ENCODE data around the gene CCL26. TPM values are rescaled to one million over a fixed set of nuclear protein-coding genes. Genes with fewer than 3 reads are reported as not detected.
"Not testable (repeated sequence)": the region's sequence is repeated elsewhere in the genome, so short reads cannot be mapped to it uniquely, and the experiment has no call there.

CCL26 gene
- polyA plus RNA-seq, 3 donors: 0.23 to 10.6 (median 0.82) TPM

DNA sequence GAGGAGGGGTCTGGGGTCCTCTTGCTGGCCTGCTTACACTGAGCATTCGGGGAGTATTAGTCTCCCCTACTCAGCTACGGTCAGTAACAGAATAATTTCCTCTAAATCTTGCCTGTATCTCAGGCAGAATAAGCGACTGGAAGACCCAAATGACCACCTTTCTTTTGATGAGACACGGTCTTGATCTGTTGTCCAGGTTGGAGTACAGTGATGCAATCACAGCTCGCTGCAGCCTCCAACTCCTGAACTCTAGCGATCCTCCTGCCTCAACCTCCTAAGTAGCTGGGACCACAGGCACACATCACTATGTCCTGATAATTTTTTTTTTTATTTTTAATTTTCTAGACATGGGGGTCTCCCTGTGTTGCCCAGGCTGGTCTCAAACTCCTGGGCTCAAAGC, 24.4 kb upstream of the CCL26 start:
- H3K27ac ChIP-seq (ENCODE audit: low read depth, low read length): no peak overlapping the region
- 88 to 93% (median 89%) methylated on average over 6 of the region's 6 CpGs for WGBS, 3 donors

DNA sequence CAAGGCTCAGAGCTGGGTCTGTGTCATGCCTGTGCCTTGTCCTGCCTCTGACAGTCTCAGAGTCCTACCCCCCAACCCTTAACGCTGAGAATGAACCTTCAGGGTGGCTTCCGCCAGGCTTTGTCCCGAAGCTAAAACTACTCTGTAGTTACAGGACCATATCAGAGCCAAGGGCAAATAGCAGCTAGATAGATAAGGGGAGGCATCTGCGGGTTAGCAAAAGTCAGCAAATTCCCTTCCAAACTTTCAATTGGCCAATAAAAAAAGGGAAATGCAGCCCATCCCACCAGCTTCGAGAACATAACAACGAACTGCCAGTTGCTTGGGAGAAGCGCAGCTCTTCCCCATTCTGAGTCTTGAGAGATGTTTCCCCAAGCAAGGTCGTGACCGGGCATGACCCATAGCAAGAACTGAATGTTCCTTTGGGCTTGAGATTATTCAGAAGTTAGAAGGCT, 23.8 kb upstream of the CCL26 start:
- no peak overlapping the region for H3K27ac ChIP-seq (ENCODE audit: low read depth, low read length)
- 25 to 27% (median 27%) methylated on average over 9 of the region's 9 CpGs for WGBS, 3 donors

DNA sequence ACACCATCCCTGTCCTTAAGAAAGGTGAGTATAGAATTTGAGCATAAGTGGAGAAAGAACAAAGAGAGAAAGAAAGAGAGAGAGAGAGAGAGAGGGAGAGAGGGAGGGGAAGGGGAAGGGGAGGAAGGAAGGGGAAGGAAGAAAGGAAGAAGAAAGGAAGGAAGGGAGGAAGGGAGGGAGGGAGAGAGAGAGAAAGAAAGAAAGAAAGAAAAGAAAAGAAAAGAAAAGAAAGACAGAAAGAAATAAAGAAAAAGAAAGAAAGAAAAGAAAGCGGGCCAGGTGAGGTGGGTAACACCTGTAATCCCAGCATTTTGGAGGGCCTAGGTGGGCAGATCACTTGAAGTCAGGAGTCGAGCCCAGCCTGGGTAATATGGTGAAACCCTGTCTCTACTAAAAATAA, 21.7 kb upstream of the CCL26 start:
- no peak overlapping the region for H3K27ac ChIP-seq (ENCODE audit: low read depth, low read length)
- 92 to 98% (median 97%) methylated on average over 2 of the region's 2 CpGs for WGBS, 3 donors

DNA sequence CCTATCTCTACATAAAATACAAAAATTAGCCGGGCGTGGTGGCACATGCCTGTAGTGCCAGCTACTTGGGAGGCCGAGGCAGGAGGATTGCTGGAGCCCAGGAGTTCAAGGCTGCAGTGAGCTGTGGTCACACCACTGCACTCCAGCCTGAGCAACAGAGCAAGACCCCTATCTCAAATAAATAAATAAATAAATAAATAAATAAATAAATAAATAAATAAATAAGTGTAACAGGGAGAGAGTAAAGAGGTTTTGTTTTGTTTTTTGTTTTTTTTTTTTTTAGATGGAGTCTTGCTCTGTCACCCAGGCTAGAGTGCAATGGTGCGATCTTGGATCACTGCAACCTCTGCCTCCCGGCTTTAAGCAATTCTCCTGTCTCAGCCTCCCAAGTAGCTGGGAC, 20.6 kb upstream of the CCL26 start:
- not testable (repeated sequence) for H3K27ac ChIP-seq (ENCODE audit: low read depth, low read length)
- 93 to 97% (median 97%) methylated on average over 5 of the region's 5 CpGs for WGBS, 3 donors

- H3K27ac ChIP-seq (ENCODE audit: low read depth, low read length): no peak overlapping the region
- WGBS, 3 donors: 66 to 80% (median 71%) methylated on average over 3 of the region's 3 CpGs
Measured at GRCh38 chr7:75789361-75789924, 17.4 kb upstream of the CCL26 start.

GRCh38 chr7:75788154-75788847, 16.3 kb upstream of the CCL26 start:
- 63 to 85% (median 81%) methylated on average over 14 of the region's 14 CpGs for WGBS, 3 donors
- not testable (repeated sequence) for H3K27ac ChIP-seq (ENCODE audit: low read depth, low read length)

- not testable (repeated sequence) for H3K27ac ChIP-seq (ENCODE audit: low read depth, low read length)
- WGBS, 3 donors: 69 to 85% (median 81%) methylated on average over 5 of the region's 5 CpGs
Measured at GRCh38 chr7:75783058-75783457, 11.0 kb upstream of the CCL26 start.

DNA sequence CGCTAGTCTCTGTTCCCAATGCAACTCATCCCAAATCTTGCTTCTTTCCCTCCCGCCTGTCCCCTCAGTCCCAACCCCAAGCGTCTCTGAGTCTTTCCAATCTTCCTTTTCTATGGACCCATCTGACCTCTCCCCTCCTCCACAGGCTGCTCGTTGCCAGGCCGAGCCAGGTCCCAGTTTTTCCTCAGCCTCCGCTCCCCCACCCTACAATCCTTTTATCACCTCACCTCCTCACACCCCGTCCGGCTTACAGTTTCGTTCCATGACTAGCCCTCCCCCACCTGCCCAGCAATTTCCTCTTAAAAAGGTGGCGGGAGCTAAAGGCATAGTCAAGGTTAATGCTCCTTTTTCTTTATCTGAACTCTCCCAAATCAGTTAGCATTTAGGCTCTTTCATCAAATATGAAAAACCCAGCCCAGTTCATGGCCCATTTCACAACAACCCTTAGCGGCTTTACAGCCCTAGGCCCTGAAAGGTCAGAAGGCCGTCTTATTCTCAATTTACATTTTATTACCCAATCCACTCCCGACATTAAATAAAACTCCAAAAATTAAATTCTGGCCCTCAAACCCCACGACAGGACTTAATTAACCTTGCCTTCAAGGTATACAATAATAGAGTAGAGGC, 8.7 kb upstream of the CCL26 start:
- WGBS, 3 donors: 59 to 80% (median 77%) methylated on average over 14 of the region's 14 CpGs
- H3K27ac ChIP-seq (ENCODE audit: low read depth, low read length): not testable (repeated sequence)

DNA sequence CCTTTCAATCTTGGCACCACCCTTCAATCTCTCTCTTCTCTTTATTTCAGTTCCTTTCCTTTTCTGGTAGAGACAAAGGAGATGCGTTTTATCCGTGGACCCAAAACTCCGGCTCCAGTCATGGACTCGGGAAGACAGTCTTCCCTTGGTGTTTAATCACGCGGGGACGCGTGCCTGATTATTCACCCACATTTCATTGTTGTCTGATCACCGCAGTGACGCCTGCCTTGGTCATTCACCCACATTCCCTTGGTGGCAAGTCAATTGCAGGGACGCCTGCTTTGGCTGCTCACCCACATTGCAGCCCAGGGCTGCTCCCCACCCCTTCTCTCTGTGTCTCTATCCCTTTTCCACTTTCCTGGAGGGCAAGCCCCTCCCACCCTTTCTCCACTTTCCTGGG, 7.5 kb upstream of the CCL26 start:
- 70 to 93% (median 81%) methylated on average over 11 of the region's 11 CpGs for WGBS, 3 donors
- H3K27ac ChIP-seq (ENCODE audit: low read depth, low read length): not testable (repeated sequence)

DNA sequence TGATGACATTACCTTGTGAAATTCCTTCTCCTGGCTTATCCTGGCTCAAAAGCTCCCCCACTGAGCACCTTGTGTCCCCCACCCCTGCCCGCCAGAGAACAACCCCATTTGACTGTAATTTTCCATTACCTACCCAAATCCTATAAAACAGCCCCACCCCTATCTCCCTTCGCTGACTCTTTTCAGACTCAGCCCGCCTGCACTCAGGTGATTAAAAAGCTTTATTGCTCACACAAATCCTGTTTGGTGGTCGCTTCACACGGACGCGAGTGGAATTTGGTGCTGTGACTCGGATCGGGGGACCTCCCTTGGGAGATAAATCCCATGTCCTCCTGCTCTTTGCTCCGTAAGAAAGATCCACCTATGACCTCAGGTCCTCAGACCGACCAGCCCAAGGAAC, 7.0 kb upstream of the CCL26 start:
- not testable (repeated sequence) for H3K27ac ChIP-seq (ENCODE audit: low read depth, low read length)
- 59 to 79% (median 77%) methylated on average over 11 of the region's 11 CpGs for WGBS, 3 donors

GRCh38 chr7:75776295-75776971, 4.4 kb upstream of the CCL26 start:
- no peak overlapping the region for H3K27ac ChIP-seq (ENCODE audit: low read depth, low read length)
- WGBS, 3 donors: 69 to 79% (median 70%) methylated on average over 12 of the region's 12 CpGs

- WGBS, 3 donors: 92 to 94% (median 93%) methylated on average over 6 of the region's 6 CpGs
Measured at GRCh38 chr7:75773958-75774357, 1.9 kb upstream of the CCL26 start.

DNA sequence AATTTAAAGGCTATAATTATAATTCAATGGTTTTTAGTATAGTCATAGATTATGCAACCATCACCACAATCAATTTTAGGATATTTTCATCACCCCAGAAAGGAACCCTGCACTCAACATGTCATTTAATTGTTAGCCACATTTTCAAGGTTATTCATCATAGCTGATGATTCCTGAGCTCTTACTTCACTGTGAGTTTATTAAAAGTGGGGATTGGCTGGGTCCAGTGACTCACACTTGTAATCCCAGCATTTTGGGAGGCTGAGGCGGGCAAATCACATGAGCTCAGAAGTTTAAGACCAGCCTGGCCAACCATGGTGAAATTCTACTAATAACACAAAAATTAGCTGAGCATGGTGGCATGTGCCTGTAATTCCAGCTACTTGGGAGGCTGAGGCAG, 787 bp downstream of the CCL26 start:
- 82 to 95% (median 94%) methylated on average over 1 of the region's 1 CpG for WGBS, 3 donors
- no peak overlapping the region for H3K27ac ChIP-seq (ENCODE audit: low read depth, low read length)

More at GRCh38 chr7:75773958-75774357, 1.9 kb upstream of the CCL26 start:
- H3K27ac ChIP-seq (ENCODE audit: low read depth, low read length): not testable (repeated sequence)

DNA sequence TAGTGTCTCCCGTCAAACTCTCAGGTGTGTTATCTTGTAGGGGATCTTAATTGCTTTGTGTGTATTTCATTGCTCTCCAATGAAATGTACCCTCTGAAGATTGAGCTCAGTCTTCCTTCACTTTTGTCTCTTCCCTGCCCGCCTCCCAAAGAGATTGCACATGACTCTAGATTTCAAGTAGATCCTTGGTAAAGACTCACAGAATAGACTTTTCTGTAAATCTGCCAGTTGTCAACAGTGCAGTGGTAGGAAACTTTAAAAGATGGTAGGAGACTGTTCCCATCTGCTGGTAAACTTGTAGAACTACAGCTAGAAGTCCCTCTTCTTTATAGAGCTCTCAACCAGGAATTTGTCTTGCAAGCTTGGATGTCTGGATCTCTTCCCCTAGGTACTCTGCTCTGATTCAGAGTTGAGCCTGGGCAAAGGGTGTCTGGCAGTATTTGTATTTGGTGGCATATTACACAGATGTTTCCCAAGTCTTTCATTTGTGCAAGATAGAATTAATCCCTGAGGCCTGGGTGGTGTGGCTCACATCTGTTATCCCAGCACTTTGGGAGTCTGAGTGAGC, 9.6 kb downstream of the CCL26 start:
- H3K27ac ChIP-seq (ENCODE audit: low read depth, low read length): no peak overlapping the region
- 11 to 18% (median 14%) methylated on average over 2 of the region's 2 CpGs for WGBS, 3 donors

DNA sequence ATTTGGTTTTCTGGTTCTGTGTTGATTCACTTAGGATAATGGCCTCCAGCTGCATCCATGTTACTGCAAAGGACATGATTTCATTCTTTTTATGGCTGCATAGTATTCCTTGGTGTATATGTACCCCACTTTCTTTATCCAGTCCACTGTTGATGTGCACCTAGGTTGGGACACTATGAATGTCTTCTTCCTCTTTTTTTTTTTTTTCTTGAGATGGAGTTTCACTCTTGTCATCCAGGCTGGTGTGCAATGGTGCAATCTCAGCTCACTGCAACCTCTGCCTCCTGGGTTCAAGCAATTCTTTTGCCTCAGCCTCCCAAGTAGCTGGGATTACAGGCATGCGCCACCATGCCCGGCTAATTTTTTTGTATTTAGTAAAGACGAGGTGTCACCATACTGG, 10.2 kb downstream of the CCL26 start:
- 67 to 89% (median 88%) methylated on average over 3 of the region's 3 CpGs for WGBS, 3 donors

GRCh38 chr7:75758491-75758890, 13.5 kb downstream of the CCL26 start:
- WGBS, 3 donors: 72 to 92% (median 85%) methylated on average over 2 of the region's 2 CpGs

More for the DNA sequence above, 10.2 kb downstream of the CCL26 start:
- not testable (repeated sequence) for H3K27ac ChIP-seq (ENCODE audit: low read depth, low read length)

GRCh38 chr7:75757860-75758259, 14.2 kb downstream of the CCL26 start:
- 88 to 97% (median 90%) methylated on average over 7 of the region's 7 CpGs for whole genome bisulfite sequencing, 3 donors
- no peak overlapping the region for H3K27ac ChIP-seq (ENCODE audit: low read depth, low read length)

More at GRCh38 chr7:75758491-75758890, 13.5 kb downstream of the CCL26 start:
- no peak overlapping the region for H3K27ac ChIP-seq (ENCODE audit: low read depth, low read length)

- H3K27ac ChIP-seq (ENCODE audit: low read depth, low read length): no peak overlapping the region
- 61 to 82% (median 72%) methylated on average over 6 of the region's 6 CpGs for WGBS, 3 donors
Measured at GRCh38 chr7:75756991-75757676, 14.9 kb downstream of the CCL26 start.

Data from adipose tissue (tissue), 3 donors.